Measurements from ENCODE around the gene PHLDA2. TPM values are rescaled to one million over a fixed set of nuclear protein-coding genes. Genes with fewer than 3 reads are reported as not detected.

Gene PHLDA2
- polyA plus RNA-seq, 4 donors = 5.7 to 55.1 (median 25.2) TPM

GRCh38 chr11:2963761-2964160 is 34.5 kb upstream of the PHLDA2 start:
- Histone ChIP-seq H3K36me3 (ENCODE audit: control insufficient read depth in 3 of 3, insufficient read depth in 2 of 3, low read depth in 1 of 3, low read length in 3 of 3) (peaks cover 26 to 66% (median 40%) of the 10 kb centered on the region in 3 donors), H3K27me3 (ENCODE audit: control insufficient read depth in 3 of 3, insufficient read depth in 3 of 3, low read length in 3 of 3) (no peaks in the 10 kb centered on the region), H3K4me3 (ENCODE audit: low read depth in 1 of 3, low read length in 3 of 3) (no peak overlapping the region), H3K4me1 (ENCODE audit: control insufficient read depth in 3 of 3, insufficient read depth in 2 of 3, low read depth in 1 of 3, low read length in 2 of 3) (no peaks in the 10 kb centered on the region), H3K27ac (ENCODE audit: low read depth in 1 of 3, low read length in 2 of 3) (no peak overlapping the region), H3K9me3 (ENCODE audit: control insufficient read depth in 2 of 2, insufficient read depth in 1 of 2, low read depth in 1 of 2, low read length in 1 of 2) (no peaks in the 10 kb centered on the region)
- no peak for DNase-seq
- FAIRE-seq = no peak
- WGBS, 3 donors = 85 to 97% (median 95%) methylated on average over 6 of the region's 6 CpGs

- WGBS, 3 donors = 86 to 91% (median 89%) methylated on average over 7 of the region's 7 CpGs
- Histone ChIP-seq H3K27me3 (ENCODE audit: control insufficient read depth in 3 of 3, insufficient read depth in 3 of 3, low read length in 3 of 3) (no peaks in the 10 kb centered on the region), H3K4me1 (ENCODE audit: control insufficient read depth in 3 of 3, insufficient read depth in 2 of 3, low read depth in 1 of 3, low read length in 2 of 3) (no peaks in the 10 kb centered on the region), H3K36me3 (ENCODE audit: control insufficient read depth in 3 of 3, insufficient read depth in 2 of 3, low read depth in 1 of 3, low read length in 3 of 3) (peaks cover 26 to 65% (median 45%) of the 10 kb centered on the region in 3 donors), H3K27ac (ENCODE audit: low read depth in 1 of 3, low read length in 2 of 3) (no peak overlapping the region), H3K4me3 (ENCODE audit: low read depth in 1 of 3, low read length in 3 of 3) (no peak overlapping the region), H3K9me3 (ENCODE audit: control insufficient read depth in 2 of 2, insufficient read depth in 1 of 2, low read depth in 1 of 2, low read length in 1 of 2) (no peaks in the 10 kb centered on the region)
- DNase-seq (no peak), FAIRE-seq (no peak)
These were observed 34.0 kb upstream of the PHLDA2 start for GRCh38 chr11:2963112-2963754.

GRCh38 chr11:2961080-2961479 is 31.9 kb upstream of the PHLDA2 start:
- Histone ChIP-seq H3K27ac (ENCODE audit: low read depth in 1 of 3, low read length in 2 of 3) (no peak overlapping the region), H3K4me3 (ENCODE audit: low read depth in 1 of 3, low read length in 3 of 3) (no peak overlapping the region), H3K9me3 (ENCODE audit: control insufficient read depth in 2 of 2, insufficient read depth in 1 of 2, low read depth in 1 of 2, low read length in 1 of 2) (no peaks in the 10 kb centered on the region), H3K27me3 (ENCODE audit: control insufficient read depth in 3 of 3, insufficient read depth in 3 of 3, low read length in 3 of 3) (no peaks in the 10 kb centered on the region), H3K4me1 (ENCODE audit: control insufficient read depth in 3 of 3, insufficient read depth in 2 of 3, low read depth in 1 of 3, low read length in 2 of 3) (no peaks in the 10 kb centered on the region), H3K36me3 (ENCODE audit: control insufficient read depth in 3 of 3, insufficient read depth in 2 of 3, low read depth in 1 of 3, low read length in 3 of 3) (peaks cover 24 to 63% (median 43%) of the 10 kb centered on the region in 3 donors)
- FAIRE-seq = no peak
- DNase-seq = no peak
- 77 to 83% (median 77%) methylated on average over 5 of the region's 5 CpGs for WGBS, 3 donors

GRCh38 chr11:2960139-2960538 is 30.9 kb upstream of the PHLDA2 start:
- no peak for FAIRE-seq
- Histone ChIP-seq H3K4me1 (ENCODE audit: control insufficient read depth in 3 of 3, insufficient read depth in 2 of 3, low read depth in 1 of 3, low read length in 2 of 3) (no peaks in the 10 kb centered on the region), H3K36me3 (ENCODE audit: control insufficient read depth in 3 of 3, insufficient read depth in 2 of 3, low read depth in 1 of 3, low read length in 3 of 3) (peaks cover 29 to 64% (median 47%) of the 10 kb centered on the region in 3 donors), H3K27ac (ENCODE audit: low read depth in 1 of 3, low read length in 2 of 3) (no peak overlapping the region), H3K4me3 (ENCODE audit: low read depth in 1 of 3, low read length in 3 of 3) (no peak overlapping the region), H3K9me3 (ENCODE audit: control insufficient read depth in 2 of 2, insufficient read depth in 1 of 2, low read depth in 1 of 2, low read length in 1 of 2) (no peaks in the 10 kb centered on the region), H3K27me3 (ENCODE audit: control insufficient read depth in 3 of 3, insufficient read depth in 3 of 3, low read length in 3 of 3) (no peaks in the 10 kb centered on the region)
- DNase-seq = no peak
- 93 to 96% (median 94%) methylated on average over 7 of the region's 7 CpGs for WGBS, 3 donors

GRCh38 chr11:2958251-2958650 is 29.0 kb upstream of the PHLDA2 start:
- H3K27me3 ChIP-seq (ENCODE audit: control insufficient read depth in 3 of 3, insufficient read depth in 3 of 3, low read length in 3 of 3) = no peaks in the 10 kb centered on the region
- FAIRE-seq (no peak), DNase-seq (no peak)
- peaks cover 26 to 67% (median 43%) of the 10 kb centered on the region in 3 donors for H3K36me3 ChIP-seq (ENCODE audit: control insufficient read depth in 3 of 3, insufficient read depth in 2 of 3, low read depth in 1 of 3, low read length in 3 of 3)
- H3K4me3 ChIP-seq (ENCODE audit: low read depth in 1 of 3, low read length in 3 of 3) = no peak overlapping the region
- WGBS, 3 donors = 82 to 86% (median 84%) methylated on average over 3 of the region's 3 CpGs
- H3K27ac ChIP-seq (ENCODE audit: low read depth in 1 of 3, low read length in 2 of 3) = no peak overlapping the region
- H3K4me1 ChIP-seq (ENCODE audit: control insufficient read depth in 3 of 3, insufficient read depth in 2 of 3, low read depth in 1 of 3, low read length in 2 of 3) = no peaks in the 10 kb centered on the region
- H3K9me3 ChIP-seq (ENCODE audit: control insufficient read depth in 2 of 2, insufficient read depth in 1 of 2, low read depth in 1 of 2, low read length in 1 of 2) = no peaks in the 10 kb centered on the region

- H3K27me3 ChIP-seq (ENCODE audit: control insufficient read depth in 3 of 3, insufficient read depth in 3 of 3, low read length in 3 of 3) = no peaks in the 10 kb centered on the region
- DNase-seq (no peak), FAIRE-seq (no peak)
- 85 to 92% (median 89%) methylated on average over 6 of the region's 6 CpGs for WGBS, 3 donors
- no peak overlapping the region for H3K4me3 ChIP-seq (ENCODE audit: low read depth in 1 of 3, low read length in 3 of 3)
- no peaks in the 10 kb centered on the region for H3K4me1 ChIP-seq (ENCODE audit: control insufficient read depth in 3 of 3, insufficient read depth in 2 of 3, low read depth in 1 of 3, low read length in 2 of 3)
- H3K27ac ChIP-seq (ENCODE audit: low read depth in 1 of 3, low read length in 2 of 3) = no peak overlapping the region
- peaks cover 25 to 68% (median 49%) of the 10 kb centered on the region in 3 donors for H3K36me3 ChIP-seq (ENCODE audit: control insufficient read depth in 3 of 3, insufficient read depth in 2 of 3, low read depth in 1 of 3, low read length in 3 of 3)
- H3K9me3 ChIP-seq (ENCODE audit: control insufficient read depth in 2 of 2, insufficient read depth in 1 of 2, low read depth in 1 of 2, low read length in 1 of 2) = no peaks in the 10 kb centered on the region
These were observed 26.8 kb upstream of the PHLDA2 start for GRCh38 chr11:2955906-2956476.

- Histone ChIP-seq H3K27ac (ENCODE audit: low read depth in 1 of 3, low read length in 2 of 3) (no peak overlapping the region), H3K36me3 (ENCODE audit: control insufficient read depth in 3 of 3, insufficient read depth in 2 of 3, low read depth in 1 of 3, low read length in 3 of 3) (peaks cover 23 to 67% (median 50%) of the 10 kb centered on the region in 3 donors)
- no peak for FAIRE-seq
These were observed 25.0 kb upstream of the PHLDA2 start for GRCh38 chr11:2954263-2954662.

GRCh38 chr11:2952290-2952689 is 23.1 kb upstream of the PHLDA2 start:
- no peak for FAIRE-seq
- 64 to 70% (median 69%) methylated on average over 6 of the region's 6 CpGs for WGBS, 3 donors

More at GRCh38 chr11:2954263-2954662, 25.0 kb upstream of the PHLDA2 start:
- 90 to 93% (median 92%) methylated on average over 6 of the region's 6 CpGs for WGBS, 3 donors
- Histone ChIP-seq H3K27me3 (ENCODE audit: control insufficient read depth in 3 of 3, insufficient read depth in 3 of 3, low read length in 3 of 3) (no peaks in the 10 kb centered on the region), H3K9me3 (ENCODE audit: control insufficient read depth in 2 of 2, insufficient read depth in 1 of 2, low read depth in 1 of 2, low read length in 1 of 2) (no peaks in the 10 kb centered on the region), H3K4me1 (ENCODE audit: control insufficient read depth in 3 of 3, insufficient read depth in 2 of 3, low read depth in 1 of 3, low read length in 2 of 3) (no peaks in the 10 kb centered on the region), H3K4me3 (ENCODE audit: low read depth in 1 of 3, low read length in 3 of 3) (no peak overlapping the region)
- DNase-seq = no peak

More at GRCh38 chr11:2952290-2952689, 23.1 kb upstream of the PHLDA2 start:
- Histone ChIP-seq H3K4me3 (ENCODE audit: low read depth in 1 of 3, low read length in 3 of 3) (no peak overlapping the region), H3K27ac (ENCODE audit: low read depth in 1 of 3, low read length in 2 of 3) (peak overlapping the region in 1 of 3 donors; percentile 2), H3K4me1 (ENCODE audit: control insufficient read depth in 3 of 3, insufficient read depth in 2 of 3, low read depth in 1 of 3, low read length in 2 of 3) (no peaks in the 10 kb centered on the region), H3K36me3 (ENCODE audit: control insufficient read depth in 3 of 3, insufficient read depth in 2 of 3, low read depth in 1 of 3, low read length in 3 of 3) (peaks cover 14 to 69% (median 47%) of the 10 kb centered on the region in 3 donors), H3K27me3 (ENCODE audit: control insufficient read depth in 3 of 3, insufficient read depth in 3 of 3, low read length in 3 of 3) (no peaks in the 10 kb centered on the region), H3K9me3 (ENCODE audit: control insufficient read depth in 2 of 2, insufficient read depth in 1 of 2, low read depth in 1 of 2, low read length in 1 of 2) (no peaks in the 10 kb centered on the region)
- DNase-seq = no peak
